HEK293 (cell line): Measurements from ENCODE around the gene GPRC5B.

Source experiments
- CTCF ChIA-PET: fragments of 350-600 bp; formaldehyde crosslinking; extraction: SDS; loops from one replicate; lab custom pipeline; 2021; ENCODE audit warnings: antibody characterized with exemption; lab: Yijun Ruan, JAX
- POLR2A ChIA-PET: fragments of 300-600 bp; formaldehyde crosslinking; extraction: SDS; loops from one replicate; lab custom pipeline; 2020; ENCODE audit warnings: antibody characterized with exemption, inconsistent platforms; lab: Yijun Ruan, JAX
- H3K27ac ChIP-seq: fragments of 200-500 bp; sonication (Bioruptor generic); 2 replicates; pipeline ENCODE4 v1.5.1; 2014; ENCODE audit warnings: low read depth, low read length, control low read depth, inconsistent platforms; ENCODE audit errors: extremely low read depth
- H3K36me3 ChIP-seq, 2 experiments: fragments of 200-500 bp in 1 of 2; sonication (Bioruptor generic) in 1 of 2; 1 replicate in 1 of 2; 2 replicates in 1 of 2; pipeline ENCODE4 v1.5.1; 2014 to 2017; ENCODE audit warnings: inconsistent platforms in 2 of 2, low read length in 2 of 2; ENCODE audit not compliant: control insufficient read depth in 2 of 2, insufficient read depth in 1 of 2
- H3K4me1 ChIP-seq: fragments of 200-500 bp; sonication (Bioruptor generic); 2 replicates; pipeline ENCODE4 v1.5.1; 2014; ENCODE audit warnings: mild to moderate bottlenecking, low read length, inconsistent platforms; ENCODE audit not compliant: control insufficient read depth, insufficient read depth
- H3K4me3 ChIP-seq: 2 replicates; pipeline ENCODE4 v1.5.1; 2011; ENCODE audit warnings: low read depth, mild to moderate bottlenecking, control low read depth, low read length, moderate library complexity
- H3K9me3 ChIP-seq: fragments of 200-500 bp; sonication (Bioruptor generic); 2 replicates; pipeline ENCODE4 v1.5.1; 2014; ENCODE audit warnings: low read depth, low read length, inconsistent platforms; ENCODE audit not compliant: control insufficient read depth, insufficient read depth
- BCL11B ChIP-seq: fragments of 450-650 bp; formaldehyde crosslinking; IDR thresholded peaks from 2 replicates; pipeline ENCODE4 v1.5.1; 2016; ENCODE audit warnings: low read depth, missing biosample characterization, missing genetic modification characterization
- KLF7 ChIP-seq: fragments of 450-650 bp; formaldehyde crosslinking; IDR thresholded peaks from 2 replicates; pipeline ENCODE4 v1.5.1; 2016; ENCODE audit warnings: missing biosample characterization, missing genetic modification characterization, borderline replicate concordance
- MYNN ChIP-seq: fragments of 450-650 bp; formaldehyde crosslinking; IDR thresholded peaks from 2 replicates; pipeline ENCODE4 v1.5.1; 2016; ENCODE audit warnings: missing biosample characterization, missing genetic modification characterization, borderline replicate concordance
- PATZ1 ChIP-seq: fragments of 450-650 bp; formaldehyde crosslinking; IDR thresholded peaks from 2 replicates; pipeline ENCODE4 v1.5.1; 2016; ENCODE audit warnings: missing biosample characterization, missing genetic modification characterization
- SCRT1 ChIP-seq: fragments of 450-650 bp; formaldehyde crosslinking; IDR thresholded peaks from 2 replicates; pipeline ENCODE4 v1.5.1; 2016; ENCODE audit warnings: missing biosample characterization, missing genetic modification characterization, borderline replicate concordance
- SP7 ChIP-seq: fragments of 450-650 bp; formaldehyde crosslinking; IDR thresholded peaks from 2 replicates; pipeline ENCODE4 v1.5.1; 2016; ENCODE audit warnings: missing biosample characterization, missing genetic modification characterization
- ZIC2 ChIP-seq: fragments of 450-650 bp; formaldehyde crosslinking; IDR thresholded peaks from 2 replicates; pipeline ENCODE4 v1.5.1; 2016; ENCODE audit warnings: missing biosample characterization, missing genetic modification characterization
- ZNF112 ChIP-seq: fragments of 450-650 bp; formaldehyde crosslinking; IDR thresholded peaks from 2 replicates; pipeline ENCODE4 v1.5.0; 2017; ENCODE audit warnings: missing biosample characterization, missing genetic modification characterization
- ZNF121 ChIP-seq: fragments of 450-650 bp; formaldehyde crosslinking; IDR thresholded peaks from 2 replicates; pipeline ENCODE4 v1.5.1; 2016; ENCODE audit warnings: missing biosample characterization, missing genetic modification characterization
- ZNF132 ChIP-seq: fragments of 450-650 bp; formaldehyde crosslinking; IDR thresholded peaks from 2 replicates; pipeline ENCODE4 v1.5.1; 2017; ENCODE audit warnings: missing biosample characterization, missing genetic modification characterization, borderline replicate concordance
- ZNF23 ChIP-seq: fragments of 450-650 bp; formaldehyde crosslinking; IDR thresholded peaks from 2 replicates; pipeline ENCODE4 v1.5.1; 2016; ENCODE audit warnings: missing biosample characterization, missing genetic modification characterization, borderline replicate concordance
- ZNF248 ChIP-seq: fragments of 450-650 bp; formaldehyde crosslinking; IDR thresholded peaks from 2 replicates; pipeline ENCODE4 v1.5.1; 2017; ENCODE audit warnings: missing biosample characterization, missing genetic modification characterization
- ZNF514 ChIP-seq: fragments of 450-650 bp; formaldehyde crosslinking; IDR thresholded peaks from 2 replicates; pipeline ENCODE4 v1.5.1; 2016; ENCODE audit warnings: missing biosample characterization, missing genetic modification characterization
- ZNF521 ChIP-seq: fragments of 450-650 bp; formaldehyde crosslinking; IDR thresholded peaks from 2 replicates; pipeline ENCODE4 v1.5.1; 2017; ENCODE audit warnings: missing biosample characterization, mild to moderate bottlenecking, missing genetic modification characterization
- ZNF777 ChIP-seq: fragments of 450-650 bp; formaldehyde crosslinking; IDR thresholded peaks from 2 replicates; pipeline ENCODE4 v1.5.1; 2017; ENCODE audit warnings: missing biosample characterization, missing genetic modification characterization, borderline replicate concordance
- TF ChIP-seq, protein P1 (sequence below): fragments of 450-650 bp; formaldehyde crosslinking; IDR thresholded peaks from 2 replicates; pipeline ENCODE4 v1.5.1; 2016; ENCODE audit warnings: missing biosample characterization, missing genetic modification characterization
- TF ChIP-seq, protein P2 (sequence below): fragments of 450-650 bp; formaldehyde crosslinking; IDR thresholded peaks from 2 replicates; pipeline ENCODE4 v1.5.1; 2016; ENCODE audit warnings: missing biosample characterization, missing genetic modification characterization
- TF ChIP-seq, protein P3 (sequence below): fragments of 450-650 bp; formaldehyde crosslinking; IDR thresholded peaks from 2 replicates; pipeline ENCODE4 v1.5.1; 2016; ENCODE audit warnings: missing biosample characterization, missing genetic modification characterization

The GPRC5B gene

DNA sequence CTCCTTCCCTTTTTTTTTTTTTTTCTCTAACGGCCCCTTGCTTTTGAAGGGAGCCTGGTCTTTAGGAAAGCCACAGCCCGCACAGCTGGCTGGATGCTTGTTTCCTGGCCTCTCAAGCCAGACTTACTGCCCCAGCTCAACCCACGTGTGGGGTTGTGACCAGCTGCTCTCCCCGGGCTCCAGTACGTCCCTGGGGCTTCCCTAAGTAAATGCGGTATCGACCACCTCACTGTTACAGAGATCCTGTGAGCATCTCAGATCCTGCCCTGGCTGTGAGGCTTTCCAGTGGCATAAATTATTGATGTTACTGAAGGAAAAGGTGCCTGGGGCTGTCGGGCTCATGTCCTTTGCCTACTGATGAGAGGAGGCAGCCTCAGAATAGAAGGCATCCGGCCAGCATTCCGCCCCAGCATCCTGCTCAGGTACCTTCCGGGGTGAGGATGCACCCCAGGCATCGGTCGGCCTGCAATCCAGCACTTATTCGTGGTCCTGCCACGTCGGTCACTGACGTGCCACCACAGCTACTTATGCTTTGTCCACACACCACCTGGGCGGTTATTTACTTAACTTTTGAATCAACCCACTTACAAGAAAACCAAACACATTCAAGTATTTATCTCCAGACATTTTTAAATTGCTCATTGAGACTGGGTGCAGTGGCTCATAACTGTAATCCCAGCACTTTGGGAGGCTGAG lies 9.6 kb downstream of the GPRC5B start:
- ChIA-PET CTCF (interaction anchor here (0.6 kb wide), 1 partner anchor 320 kb away, joined by 3 read pairs; no protein-coding TSS in a partner anchor), POLR2A (interaction anchor here (0.9 kb wide), 1 partner anchor 11 kb away, joined by 3 read pairs; no protein-coding TSS in a partner anchor)
- no peaks in the 10 kb centered on the region for H3K9me3 ChIP-seq
- TF ChIP-seq PATZ1 (tag by site-specific recombination) (no peak), ZIC2 (no peak), BCL11B (tag by site-specific recombination) (no peak), ZNF121 (no peak), KLF7 (no peak), ZNF777 (no peak), ZNF132 (tag by site-specific recombination) (no peak), ZNF514 (no peak)
- H3K27ac ChIP-seq: no peak overlapping the region
- H3K4me1 ChIP-seq: no peaks in the 10 kb centered on the region
- H3K36me3 ChIP-seq: peaks cover 0 to 16% of the 10 kb centered on the region in 2 experiments; a peak in 1 of 3 replicates
- no peak overlapping the region for H3K4me3 ChIP-seq

DNA sequence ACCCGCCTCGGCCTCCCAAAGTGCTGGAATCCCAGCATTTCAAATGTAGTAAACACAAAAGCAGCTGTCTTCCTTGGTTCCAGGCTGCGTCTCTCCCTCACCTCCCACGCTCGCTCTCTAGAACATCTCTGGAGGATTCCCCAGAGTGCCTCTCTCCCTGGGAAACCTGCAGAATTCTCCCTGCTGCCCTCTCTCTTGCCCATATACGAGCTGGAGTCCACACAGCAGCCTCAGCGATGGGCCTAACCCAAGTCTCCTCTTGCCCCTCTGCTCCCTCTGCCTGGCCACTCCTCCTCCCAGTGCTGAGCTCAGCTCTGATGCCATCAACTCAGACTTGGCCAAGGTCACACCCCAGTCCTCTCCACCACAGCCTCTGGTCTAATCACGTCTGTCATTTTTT lies 10.6 kb downstream of the GPRC5B start:
- Histone ChIP-seq H3K36me3 (peaks cover 0 to 16% of the 10 kb centered on the region in 2 experiments; a peak in 1 of 3 replicates), H3K4me3 (no peak overlapping the region), H3K9me3 (no peaks in the 10 kb centered on the region), H3K4me1 (no peaks in the 10 kb centered on the region), H3K27ac (no peak overlapping the region)
- ChIA-PET CTCF (interaction anchor here (0.6 kb wide), 1 partner anchor 314 kb away, joined by 3 read pairs; no protein-coding TSS in a partner anchor), POLR2A (no interaction called here)
- TF ChIP-seq ZNF248 (tag by site-specific recombination): no peak
- TF ChIP-seq ZNF112 (tag by site-specific recombination): no peak
- TF ChIP-seq, protein P1, sequence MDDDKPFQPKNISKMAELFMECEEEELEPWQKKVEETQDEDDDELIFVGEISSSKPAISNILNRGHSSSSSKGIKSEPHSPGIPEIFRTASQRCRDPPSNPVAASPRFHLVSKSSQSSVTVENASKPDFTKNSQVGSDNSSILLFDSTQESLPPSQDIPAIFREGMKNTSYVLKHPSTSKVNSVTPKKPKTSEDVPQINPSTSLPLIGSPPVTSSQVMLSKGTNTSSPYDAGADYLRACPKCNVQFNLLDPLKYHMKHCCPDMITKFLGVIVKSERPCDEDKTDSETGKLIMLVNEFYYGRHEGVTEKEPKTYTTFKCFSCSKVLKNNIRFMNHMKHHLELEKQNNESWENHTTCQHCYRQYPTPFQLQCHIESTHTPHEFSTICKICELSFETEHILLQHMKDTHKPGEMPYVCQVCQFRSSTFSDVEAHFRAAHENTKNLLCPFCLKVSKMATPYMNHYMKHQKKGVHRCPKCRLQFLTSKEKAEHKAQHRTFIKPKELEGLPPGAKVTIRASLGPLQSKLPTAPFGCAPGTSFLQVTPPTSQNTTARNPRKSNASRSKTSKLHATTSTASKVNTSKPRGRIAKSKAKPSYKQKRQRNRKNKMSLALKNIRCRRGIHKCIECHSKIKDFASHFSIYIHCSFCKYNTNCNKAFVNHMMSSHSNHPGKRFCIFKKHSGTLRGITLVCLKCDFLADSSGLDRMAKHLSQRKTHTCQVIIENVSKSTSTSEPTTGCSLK: no peak
- no peak for TF ChIP-seq SCRT1 (tag by site-specific recombination)
- no peak for TF ChIP-seq SP7 (tag by site-specific recombination)
- no peak for TF ChIP-seq ZNF521 (tag by site-specific recombination)
- no peak for TF ChIP-seq ZNF23
- TF ChIP-seq, protein P2, sequence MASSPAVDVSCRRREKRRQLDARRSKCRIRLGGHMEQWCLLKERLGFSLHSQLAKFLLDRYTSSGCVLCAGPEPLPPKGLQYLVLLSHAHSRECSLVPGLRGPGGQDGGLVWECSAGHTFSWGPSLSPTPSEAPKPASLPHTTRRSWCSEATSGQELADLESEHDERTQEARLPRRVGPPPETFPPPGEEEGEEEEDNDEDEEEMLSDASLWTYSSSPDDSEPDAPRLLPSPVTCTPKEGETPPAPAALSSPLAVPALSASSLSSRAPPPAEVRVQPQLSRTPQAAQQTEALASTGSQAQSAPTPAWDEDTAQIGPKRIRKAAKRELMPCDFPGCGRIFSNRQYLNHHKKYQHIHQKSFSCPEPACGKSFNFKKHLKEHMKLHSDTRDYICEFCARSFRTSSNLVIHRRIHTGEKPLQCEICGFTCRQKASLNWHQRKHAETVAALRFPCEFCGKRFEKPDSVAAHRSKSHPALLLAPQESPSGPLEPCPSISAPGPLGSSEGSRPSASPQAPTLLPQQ (tag by site-specific recombination): no peak
- TF ChIP-seq, protein P3, sequence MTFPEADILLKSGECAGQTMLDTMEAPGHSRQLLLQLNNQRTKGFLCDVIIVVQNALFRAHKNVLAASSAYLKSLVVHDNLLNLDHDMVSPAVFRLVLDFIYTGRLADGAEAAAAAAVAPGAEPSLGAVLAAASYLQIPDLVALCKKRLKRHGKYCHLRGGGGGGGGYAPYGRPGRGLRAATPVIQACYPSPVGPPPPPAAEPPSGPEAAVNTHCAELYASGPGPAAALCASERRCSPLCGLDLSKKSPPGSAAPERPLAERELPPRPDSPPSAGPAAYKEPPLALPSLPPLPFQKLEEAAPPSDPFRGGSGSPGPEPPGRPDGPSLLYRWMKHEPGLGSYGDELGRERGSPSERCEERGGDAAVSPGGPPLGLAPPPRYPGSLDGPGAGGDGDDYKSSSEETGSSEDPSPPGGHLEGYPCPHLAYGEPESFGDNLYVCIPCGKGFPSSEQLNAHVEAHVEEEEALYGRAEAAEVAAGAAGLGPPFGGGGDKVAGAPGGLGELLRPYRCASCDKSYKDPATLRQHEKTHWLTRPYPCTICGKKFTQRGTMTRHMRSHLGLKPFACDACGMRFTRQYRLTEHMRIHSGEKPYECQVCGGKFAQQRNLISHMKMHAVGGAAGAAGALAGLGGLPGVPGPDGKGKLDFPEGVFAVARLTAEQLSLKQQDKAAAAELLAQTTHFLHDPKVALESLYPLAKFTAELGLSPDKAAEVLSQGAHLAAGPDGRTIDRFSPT (tag by site-specific recombination): no peak
- no peak for TF ChIP-seq MYNN
